ENCODE results near the gene RHCG. TPM values are rescaled to one million over a fixed set of nuclear protein-coding genes. Genes with fewer than 3 reads are reported as not detected.

RHCG gene
- total RNA-seq, 2 experiments from 2014 or later, result not detected

DNA sequence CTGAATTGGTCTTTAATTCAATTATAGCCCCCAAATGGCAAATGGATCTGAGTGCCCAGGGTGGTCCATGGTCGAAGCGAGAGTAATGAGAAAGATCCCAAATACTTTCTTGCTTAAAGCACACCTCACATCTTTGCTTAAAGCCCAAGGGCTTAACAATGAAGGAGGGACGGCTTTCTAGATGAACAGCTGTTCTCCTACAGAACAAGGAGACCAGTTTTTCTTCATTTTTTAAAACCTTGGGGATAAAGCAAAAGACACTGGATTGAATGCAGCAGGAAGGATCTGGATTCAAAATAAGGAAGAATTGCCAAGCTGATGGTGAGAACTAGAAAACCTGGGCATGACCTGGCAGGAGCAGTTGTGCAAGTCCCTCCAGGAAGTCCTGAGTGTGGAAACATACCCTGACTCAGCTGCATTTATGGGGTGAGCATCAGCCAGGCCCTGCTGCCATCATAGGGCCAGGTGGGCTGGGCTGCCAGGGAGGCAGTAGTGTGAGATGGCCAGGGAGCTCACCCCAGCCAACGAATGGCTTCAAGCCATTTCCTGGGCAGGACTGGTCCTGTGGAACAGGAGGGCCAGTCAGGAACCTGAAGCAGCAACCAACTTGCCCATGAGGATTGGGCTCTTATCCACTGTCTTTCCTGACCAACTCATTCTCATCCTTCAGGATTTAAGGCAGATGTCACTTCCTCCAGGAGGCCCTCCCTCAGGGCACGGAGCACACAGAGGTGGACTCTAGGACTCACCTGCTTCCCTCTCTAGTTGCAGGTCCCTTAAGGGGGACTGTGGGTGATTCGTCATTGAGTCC is 18.4 kb upstream of the RHCG start:
- no peaks in the 10 kb centered on the region for H3K9me3 Mint-ChIP-seq
- ChIA-PET POLR2A (no interaction called here), CTCF (interaction anchor here (0.9 kb wide), 1 partner anchor 23 kb away, joined by 4 read pairs; no protein-coding TSS in a partner anchor)
- no peak for ATAC-seq
- H3K36me3 Mint-ChIP-seq (ENCODE audit: low read depth), result no peaks in the 10 kb centered on the region
- intact Hi-C loops (cut with micrococcal nuclease), result no loop called here
- TF ChIP-seq CTCF (IDR thresholded peaks at IDR 0.05), result no peak
- H3K4me3 Mint-ChIP-seq, result no peak overlapping the region
- no peak for DNase-seq
- no peaks in the 10 kb centered on the region for H3K4me1 Mint-ChIP-seq (ENCODE audit: low read depth)
- no peak overlapping the region for H3K27ac Mint-ChIP-seq
- peaks cover 21% of the 10 kb centered on the region for H3K27me3 Mint-ChIP-seq

- intact Hi-C loops (cut with micrococcal nuclease), result no loop called here
- no peaks in the 10 kb centered on the region for H3K36me3 Mint-ChIP-seq (ENCODE audit: low read depth)
- peaks cover 24% of the 10 kb centered on the region for H3K27me3 Mint-ChIP-seq
- no peaks in the 10 kb centered on the region for H3K9me3 Mint-ChIP-seq
- no peak overlapping the region for H3K27ac Mint-ChIP-seq
- POLR2A ChIA-PET, result interaction anchor here (0.9 kb wide), 1 partner anchor 22 kb away, joined by 4 read pairs; no protein-coding TSS in a partner anchor
- H3K4me1 Mint-ChIP-seq (ENCODE audit: low read depth), result no peaks in the 10 kb centered on the region
- CTCF ChIA-PET, result no interaction called here
- ATAC-seq (no peak), DNase-seq (no peak)
- no peak overlapping the region for H3K4me3 Mint-ChIP-seq
- TF ChIP-seq CTCF (IDR thresholded peaks at IDR 0.05), result no peak
Observed at GRCh38 chr15:89514186-89514585, 17.8 kb upstream of the RHCG start.

DNA sequence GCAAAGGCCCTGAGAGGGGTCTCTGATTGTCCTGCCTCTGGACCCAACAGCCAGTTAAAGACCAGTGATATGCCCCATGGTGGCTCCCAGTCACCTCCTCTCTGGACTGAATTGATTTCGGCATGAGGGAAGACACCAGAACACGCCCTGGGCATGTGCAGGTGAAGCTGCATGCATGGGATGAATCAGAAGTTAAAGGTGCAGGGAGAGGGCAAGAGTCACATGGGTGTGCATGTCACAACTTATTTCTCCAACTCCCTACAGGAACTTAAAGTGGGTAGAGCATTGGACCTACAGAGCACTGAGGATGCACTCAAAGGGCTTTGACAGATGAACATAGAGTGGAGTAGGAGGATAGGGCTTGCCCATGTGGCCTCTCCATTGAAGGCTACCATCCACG is 16.9 kb upstream of the RHCG start:
- DNase-seq (no peak), ATAC-seq (no peak)
- H3K36me3 Mint-ChIP-seq (ENCODE audit: low read depth), result no peaks in the 10 kb centered on the region
- H3K4me3 Mint-ChIP-seq, result no peak overlapping the region
- H3K4me1 Mint-ChIP-seq (ENCODE audit: low read depth), result no peaks in the 10 kb centered on the region
- POLR2A ChIA-PET, result interaction anchor here (0.9 kb wide), 1 partner anchor 21 kb away, joined by 4 read pairs; no protein-coding TSS in a partner anchor
- H3K27ac Mint-ChIP-seq, result no peak overlapping the region
- peaks cover 24% of the 10 kb centered on the region for H3K27me3 Mint-ChIP-seq
- CTCF ChIA-PET, result no interaction called here
- TF ChIP-seq CTCF (IDR thresholded peaks at IDR 0.05), result no peak
- no peaks in the 10 kb centered on the region for H3K9me3 Mint-ChIP-seq
- intact Hi-C loops (cut with micrococcal nuclease), result no loop called here

- Mint-ChIP-seq H3K4me1 (ENCODE audit: low read depth) (no peaks in the 10 kb centered on the region), H3K36me3 (ENCODE audit: low read depth) (no peaks in the 10 kb centered on the region), H3K9me3 (no peaks in the 10 kb centered on the region), H3K27me3 (peaks cover 24% of the 10 kb centered on the region), H3K4me3 (no peak overlapping the region), H3K27ac (no peak overlapping the region)
- no peak for TF ChIP-seq CTCF (IDR thresholded peaks at IDR 0.05)
- intact Hi-C loops (cut with micrococcal nuclease), result no loop called here
- ChIA-PET CTCF (no interaction called here), POLR2A (no interaction called here)
- DNase-seq, result no peak
- ATAC-seq, result no peak
Observed at GRCh38 chr15:89512631-89513030, 16.2 kb upstream of the RHCG start.

DNA sequence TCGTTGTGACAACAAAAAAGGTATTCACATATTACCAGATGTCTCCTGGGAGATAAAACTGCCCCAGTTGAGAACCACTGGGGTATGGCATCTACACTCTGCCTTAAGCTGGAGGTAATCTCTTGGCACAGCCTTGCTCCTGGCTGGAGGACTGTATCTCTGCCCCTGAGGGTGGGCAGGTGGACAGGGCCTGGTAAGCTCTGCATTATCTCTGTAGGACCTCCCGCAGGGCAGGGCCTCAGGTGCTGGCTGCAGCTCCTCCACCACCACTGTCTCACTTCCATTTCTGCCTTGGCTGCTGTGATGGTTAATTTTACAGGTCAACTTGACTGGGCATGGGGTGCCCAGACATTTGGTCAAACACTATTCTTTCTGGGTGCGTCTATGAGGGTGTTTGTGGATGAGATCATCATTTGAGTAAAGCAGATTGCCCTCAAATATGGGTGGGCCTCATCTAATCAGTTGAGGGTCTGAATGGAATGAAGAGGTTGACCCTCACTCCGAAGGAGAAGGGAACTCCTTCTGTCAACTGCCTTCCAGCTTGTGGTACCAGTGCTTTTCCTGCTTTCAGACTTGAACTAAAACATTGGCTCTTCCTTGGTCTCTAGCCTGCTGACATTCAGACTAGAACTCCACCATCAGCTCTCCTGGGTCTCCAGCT is 9.8 kb upstream of the RHCG start:
- POLR2A ChIA-PET, result no interaction called here
- no peak for TF ChIP-seq CTCF (IDR thresholded peaks at IDR 0.05)
- H3K9me3 Mint-ChIP-seq, result no peaks in the 10 kb centered on the region
- intact Hi-C loops (cut with micrococcal nuclease), result no loop called here
- DNase-seq (no peak), ATAC-seq (no peak)
- CTCF ChIA-PET, result no interaction called here
- no peak overlapping the region for H3K27ac Mint-ChIP-seq
- H3K4me1 Mint-ChIP-seq (ENCODE audit: low read depth), result no peaks in the 10 kb centered on the region
- H3K36me3 Mint-ChIP-seq (ENCODE audit: low read depth), result no peaks in the 10 kb centered on the region
- H3K27me3 Mint-ChIP-seq, result peaks cover 20% of the 10 kb centered on the region
- no peak overlapping the region for H3K4me3 Mint-ChIP-seq

Measured in activated CD8-positive, alpha-beta T cell treated with anti-CD3 and anti-CD28 coated beads for 36 hours (primary cell).